Activated CD8-positive, alpha-beta memory T cell treated with anti-CD3 and anti-CD28 coated beads, Interleukin-2, amount 50 U/mL, for 1 hour (primary cell): ENCODE measurements around the gene NR3C1.

Experiments
- DNase-seq: peaks from one replicate; pipeline ENCODE4 v3.0.0-alpha.2; 2020; ENCODE audit errors: extremely low read depth

NR3C1 gene

DNA sequence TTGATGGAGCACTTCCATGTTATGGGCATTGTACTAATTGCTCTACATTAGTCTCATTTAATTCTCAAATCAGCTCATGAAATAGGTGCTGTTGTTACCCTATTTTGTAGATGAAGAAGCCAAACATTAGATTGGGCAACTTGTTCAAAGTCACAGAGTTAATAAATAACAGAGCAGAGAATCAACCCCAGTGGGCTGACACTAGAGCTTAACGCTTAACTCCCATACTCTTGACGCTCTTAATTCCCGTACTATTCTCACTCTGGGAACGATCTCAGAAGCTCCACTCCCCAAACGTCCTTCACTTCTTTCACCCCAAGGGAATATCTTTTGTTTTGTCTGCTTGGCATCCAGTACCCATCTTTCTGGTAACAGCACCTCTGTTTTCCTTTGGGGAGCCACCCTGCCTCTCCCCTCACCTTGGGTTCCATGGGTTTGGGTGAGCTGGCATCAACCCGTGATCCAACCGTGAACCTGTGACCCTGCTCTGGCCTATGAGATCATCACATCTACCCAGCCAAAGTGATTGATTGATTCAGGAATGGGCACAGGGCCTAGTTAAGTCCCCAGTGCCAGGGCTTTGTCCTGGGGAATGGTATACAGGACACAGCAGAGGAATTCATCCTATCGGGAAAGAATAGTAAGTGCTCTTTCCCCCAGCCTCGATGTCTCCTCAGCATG, 169.2 kb downstream of the NR3C1 start:
- no peak for DNase-seq

DNA sequence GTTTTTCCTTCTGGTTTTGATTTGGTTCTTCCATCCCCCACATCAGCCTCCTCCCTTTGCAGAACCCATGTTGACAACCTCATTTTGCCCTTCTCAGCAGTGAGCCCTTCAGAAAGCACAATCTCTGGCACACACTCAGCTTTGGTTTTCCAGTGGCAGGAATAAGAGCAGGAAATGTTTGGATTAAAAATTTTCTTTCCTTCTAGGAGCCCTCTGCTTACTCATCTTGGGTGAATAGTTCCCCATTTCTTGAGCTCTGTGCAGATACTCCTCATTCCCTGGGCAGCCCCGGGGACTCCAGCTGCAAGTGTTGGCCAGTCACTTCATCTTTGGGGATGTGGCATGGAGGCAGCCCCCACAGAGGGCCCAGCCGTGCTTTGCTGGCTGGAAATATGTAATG, 170.5 kb downstream of the NR3C1 start:
- DNase-seq, result no peak

DNA sequence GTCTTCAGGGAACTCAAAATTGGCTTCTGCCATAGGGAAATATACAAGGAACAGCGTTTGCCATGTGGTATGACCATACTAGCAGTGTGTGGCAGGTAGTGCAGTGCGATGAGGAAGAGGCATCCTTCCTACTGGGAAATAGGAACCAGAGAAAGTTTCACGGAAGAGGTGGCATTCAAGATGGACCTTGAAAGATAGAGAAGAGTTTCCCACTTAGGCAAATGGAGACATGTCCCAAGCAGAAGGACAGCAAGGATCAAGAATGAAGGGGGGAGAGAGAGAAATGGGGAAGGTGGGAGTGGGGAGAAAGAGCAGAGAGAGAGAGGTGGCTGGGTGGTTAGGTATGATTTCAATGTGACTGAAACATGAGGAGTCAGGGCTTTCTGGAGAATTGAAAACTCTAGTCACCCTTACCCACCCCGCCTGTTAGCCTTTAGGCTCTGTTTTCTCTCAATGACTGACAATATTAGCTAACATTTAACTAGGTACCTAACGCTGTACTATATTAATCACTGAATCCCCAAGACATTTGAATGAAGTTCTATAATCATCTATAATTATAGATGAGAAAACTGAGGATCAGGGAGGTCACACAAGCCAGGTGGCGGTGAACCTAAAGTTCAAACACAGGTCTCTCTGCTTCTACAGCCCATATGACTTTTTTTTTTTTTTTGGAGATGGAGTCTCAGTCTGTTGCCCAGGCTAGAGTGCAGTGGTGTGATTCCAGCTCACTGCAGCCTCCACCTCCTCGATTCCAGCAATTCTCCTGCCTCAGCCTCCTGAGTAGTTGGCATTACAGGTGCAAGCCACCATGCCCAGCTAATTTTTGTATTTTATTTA, 171.3 kb downstream of the NR3C1 start:
- no peak for DNase-seq

DNA sequence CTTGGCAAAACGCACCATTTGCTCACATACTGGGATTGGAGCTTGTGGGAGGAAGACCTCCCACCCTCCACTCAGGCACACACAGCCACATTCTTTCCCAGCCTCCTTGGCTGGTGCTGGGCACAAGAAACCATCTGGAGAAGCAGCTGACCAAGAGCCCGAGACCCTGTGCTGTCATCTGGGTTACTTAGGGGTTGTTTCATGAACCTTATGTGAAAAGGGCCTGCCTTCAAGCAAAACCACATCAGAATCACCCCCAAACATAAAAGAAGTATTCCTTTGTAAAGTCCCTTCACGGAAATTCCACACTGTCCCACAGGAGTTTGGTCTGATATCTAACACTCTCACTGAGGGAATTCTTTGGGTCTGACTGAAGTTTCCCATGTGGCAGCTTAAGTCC, 172.1 kb downstream of the NR3C1 start:
- no peak for DNase-seq

DNA sequence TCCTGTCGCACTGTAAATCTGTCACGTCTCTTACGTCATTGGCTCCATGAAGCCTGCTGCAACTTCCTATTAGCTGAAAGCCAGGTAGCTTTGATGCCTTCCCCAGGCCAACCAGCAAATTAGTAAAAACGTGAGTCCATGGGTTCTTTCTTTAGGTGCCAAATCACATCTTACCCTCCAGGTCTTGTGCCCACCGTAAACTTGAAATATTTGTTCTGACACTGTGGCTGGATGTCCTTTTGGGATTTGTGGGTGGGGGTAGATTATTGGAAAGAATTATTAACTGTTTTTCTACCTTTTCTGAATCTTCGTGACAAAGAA, 172.8 kb downstream of the NR3C1 start:
- no peak for DNase-seq

DNA sequence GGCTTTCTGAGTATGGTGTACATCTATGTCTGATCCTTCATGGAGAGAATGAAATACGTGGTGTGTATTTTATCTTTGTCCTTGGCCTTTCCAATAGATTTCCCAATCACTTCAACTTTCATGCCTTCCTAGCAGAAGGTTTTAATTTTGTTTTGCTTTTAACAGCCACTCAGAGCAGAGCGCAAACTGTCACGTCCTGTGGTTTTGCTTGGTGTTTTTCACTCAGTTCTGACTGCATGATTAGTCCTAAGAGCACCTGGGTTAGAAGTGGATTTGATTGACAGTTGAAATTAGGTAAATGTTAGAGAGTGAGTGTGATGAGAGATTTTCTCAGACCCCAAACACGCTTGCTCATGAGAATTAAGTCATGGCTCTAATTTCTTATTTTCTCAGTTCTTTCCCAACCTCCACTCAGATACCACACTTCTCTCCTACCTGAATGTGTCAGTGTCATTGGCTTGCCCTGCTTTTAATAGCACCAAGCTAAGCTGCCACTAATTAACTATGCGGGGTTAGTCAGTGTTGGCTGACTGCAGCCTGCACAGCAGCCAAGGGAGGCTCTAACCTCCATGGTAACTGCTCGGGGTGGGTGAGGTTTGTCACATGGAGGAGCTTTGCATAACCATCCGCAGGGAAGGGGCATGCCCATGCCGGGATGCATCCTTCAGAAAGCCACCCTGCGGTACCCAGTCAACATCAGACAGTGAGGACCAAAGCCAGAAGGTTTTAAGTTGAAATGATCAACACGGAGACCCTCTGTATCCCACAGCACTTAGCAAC, 173.4 kb downstream of the NR3C1 start:
- no peak for DNase-seq

DNA sequence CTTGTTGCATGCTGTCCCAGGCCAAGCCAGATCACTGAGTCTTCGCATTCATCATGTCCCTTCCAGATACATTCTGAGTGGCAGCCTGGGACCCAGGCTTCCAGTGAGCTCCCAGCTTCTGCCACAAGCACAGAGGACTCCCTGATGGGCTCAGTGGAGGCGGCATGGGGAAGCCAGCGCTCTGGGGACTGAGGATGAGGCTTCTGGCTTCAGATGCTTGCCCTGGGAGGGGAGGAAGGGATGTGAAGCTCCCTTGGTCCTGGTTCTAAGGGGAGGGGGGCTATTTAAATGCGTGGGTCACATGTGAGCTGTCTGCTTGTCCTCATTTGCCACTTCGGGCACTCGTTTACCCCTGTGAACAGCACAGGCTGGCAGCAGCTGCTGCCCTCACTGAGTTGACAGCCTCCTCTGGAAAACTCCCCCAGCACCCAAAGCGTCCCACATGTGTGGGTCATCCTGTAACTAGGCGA, 174.0 kb downstream of the NR3C1 start:
- DNase-seq, result no peak

DNA sequence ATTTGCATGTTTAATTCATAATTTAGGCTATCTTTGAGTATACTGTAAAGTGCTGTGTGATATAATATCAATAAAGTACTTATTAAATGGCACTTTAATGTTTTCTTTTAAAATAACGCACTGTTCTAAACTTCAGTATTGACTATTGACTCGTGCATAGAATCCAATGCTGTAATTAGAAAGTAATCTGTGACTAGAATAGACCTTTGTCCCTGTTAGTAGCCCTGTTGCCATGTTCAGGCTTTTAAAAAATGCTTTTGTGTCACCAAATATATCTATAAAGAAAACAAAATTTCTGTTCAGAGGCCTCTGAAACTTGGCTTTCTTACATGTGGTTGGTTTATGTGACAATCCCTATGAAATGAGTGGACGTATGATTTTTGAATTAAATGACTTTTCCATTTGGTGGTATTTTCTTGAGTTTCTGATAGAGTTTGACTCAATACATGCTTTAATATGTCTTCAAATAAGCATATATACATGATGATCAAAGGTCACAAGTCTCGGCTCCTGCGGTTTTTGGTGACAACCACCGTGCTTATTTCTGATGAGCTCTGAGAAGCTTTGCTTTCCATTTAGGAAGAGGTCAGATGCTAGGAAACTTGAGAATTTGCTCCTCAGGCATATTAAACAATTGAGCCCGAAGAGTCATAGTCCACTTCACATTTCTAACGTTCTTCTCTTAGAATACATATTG, 174.7 kb downstream of the NR3C1 start:
- DNase-seq, result no peak
